ENCODE measurements around the gene TPSB2. TPM values are rescaled to one million over a fixed set of nuclear protein-coding genes. Genes with fewer than 3 reads are reported as not detected.

The TPSB2 gene
- total and polyA plus RNA-seq, 9 donors: 0.71 to 2.8 (median 1.5) TPM

GRCh38 chr16:1220098-1220728 is 9.8 kb downstream of the TPSB2 start:
- H3K27me3 ChIP-seq (ENCODE audit: control insufficient read depth, insufficient read depth, low read length): no peaks in the 10 kb centered on the region
- 91% methylated on average over 55 of the region's 55 CpGs for WGBS (ENCODE audit: insufficient coverage)

GRCh38 chr16:1218930-1219611 is 10.9 kb downstream of the TPSB2 start:
- H3K27ac ChIP-seq (ENCODE audit: low read length): no peak overlapping the region
- H3K4me3 ChIP-seq (ENCODE audit: low read length): no peak overlapping the region
- H3K9me3 ChIP-seq (replicated peaks; ENCODE audit: control insufficient read depth, low read depth, low read length): no peaks in the 10 kb centered on the region
- WGBS (ENCODE audit: insufficient coverage): 84% methylated on average over 22 of the region's 24 CpGs
- H3K36me3 ChIP-seq (ENCODE audit: control insufficient read depth, insufficient read depth, low read length): peaks cover 22% of the 10 kb centered on the region
- H3K4me1 ChIP-seq (ENCODE audit: control insufficient read depth, insufficient read depth, low read length): peaks cover 9% of the 10 kb centered on the region
- no peak for DNase-seq
- H3K27me3 ChIP-seq (ENCODE audit: control insufficient read depth, insufficient read depth, low read length): no peaks in the 10 kb centered on the region

More at GRCh38 chr16:1220098-1220728, 9.8 kb downstream of the TPSB2 start:
- Histone ChIP-seq H3K36me3 (ENCODE audit: control insufficient read depth, insufficient read depth, low read length) (peaks cover 16% of the 10 kb centered on the region), H3K4me3 (ENCODE audit: low read length) (no peak overlapping the region), H3K9me3 (replicated peaks; ENCODE audit: control insufficient read depth, low read depth, low read length) (no peaks in the 10 kb centered on the region), H3K4me1 (ENCODE audit: control insufficient read depth, insufficient read depth, low read length) (peaks cover 9% of the 10 kb centered on the region), H3K27ac (ENCODE audit: low read length) (no peak overlapping the region)
- no peak for DNase-seq

GRCh38 chr16:1218061-1218929 is 11.7 kb downstream of the TPSB2 start:
- 87% methylated on average over 47 of the region's 49 CpGs for WGBS (ENCODE audit: insufficient coverage)
- no peaks in the 10 kb centered on the region for H3K9me3 ChIP-seq (replicated peaks; ENCODE audit: control insufficient read depth, low read depth, low read length)

GRCh38 chr16:1217526-1217925 is 12.5 kb downstream of the TPSB2 start:
- Histone ChIP-seq H3K4me3 (ENCODE audit: low read length) (no peak overlapping the region), H3K36me3 (ENCODE audit: control insufficient read depth, insufficient read depth, low read length) (peaks cover 26% of the 10 kb centered on the region), H3K9me3 (replicated peaks; ENCODE audit: control insufficient read depth, low read depth, low read length) (no peaks in the 10 kb centered on the region), H3K4me1 (ENCODE audit: control insufficient read depth, insufficient read depth, low read length) (peaks cover 9% of the 10 kb centered on the region), H3K27me3 (ENCODE audit: control insufficient read depth, insufficient read depth, low read length) (no peaks in the 10 kb centered on the region), H3K27ac (ENCODE audit: low read length) (no peak overlapping the region)
- DNase-seq: no peak
- 84% methylated on average over 24 of the region's 24 CpGs for WGBS (ENCODE audit: insufficient coverage)

More at GRCh38 chr16:1218061-1218929, 11.7 kb downstream of the TPSB2 start:
- H3K27me3 ChIP-seq (ENCODE audit: control insufficient read depth, insufficient read depth, low read length): no peaks in the 10 kb centered on the region
- DNase-seq: no peak
- no peak overlapping the region for H3K4me3 ChIP-seq (ENCODE audit: low read length)
- H3K4me1 ChIP-seq (ENCODE audit: control insufficient read depth, insufficient read depth, low read length): peaks cover 9% of the 10 kb centered on the region
- peaks cover 26% of the 10 kb centered on the region for H3K36me3 ChIP-seq (ENCODE audit: control insufficient read depth, insufficient read depth, low read length)
- H3K27ac ChIP-seq (ENCODE audit: low read length): no peak overlapping the region

- WGBS (ENCODE audit: insufficient coverage): 89% methylated on average over 32 of the region's 32 CpGs
- Histone ChIP-seq H3K4me1 (ENCODE audit: control insufficient read depth, insufficient read depth, low read length) (peaks cover 9% of the 10 kb centered on the region), H3K27ac (ENCODE audit: low read length) (no peak overlapping the region), H3K4me3 (ENCODE audit: low read length) (no peak overlapping the region), H3K27me3 (ENCODE audit: control insufficient read depth, insufficient read depth, low read length) (no peaks in the 10 kb centered on the region), H3K9me3 (replicated peaks; ENCODE audit: control insufficient read depth, low read depth, low read length) (no peaks in the 10 kb centered on the region), H3K36me3 (ENCODE audit: control insufficient read depth, insufficient read depth, low read length) (peaks cover 26% of the 10 kb centered on the region)
- DNase-seq: no peak
Measured at GRCh38 chr16:1216681-1217400, 13.1 kb downstream of the TPSB2 start.

- 86% methylated on average over 12 of the region's 12 CpGs for WGBS (ENCODE audit: insufficient coverage)
- Histone ChIP-seq H3K27ac (ENCODE audit: low read length) (no peak overlapping the region), H3K27me3 (ENCODE audit: control insufficient read depth, insufficient read depth, low read length) (no peaks in the 10 kb centered on the region), H3K9me3 (replicated peaks; ENCODE audit: control insufficient read depth, low read depth, low read length) (no peaks in the 10 kb centered on the region), H3K36me3 (ENCODE audit: control insufficient read depth, insufficient read depth, low read length) (peaks cover 30% of the 10 kb centered on the region), H3K4me3 (ENCODE audit: low read length) (no peak overlapping the region), H3K4me1 (ENCODE audit: control insufficient read depth, insufficient read depth, low read length) (peaks cover 6% of the 10 kb centered on the region)
- no peak for DNase-seq
Measured at GRCh38 chr16:1216296-1216619, 13.7 kb downstream of the TPSB2 start.

- WGBS (ENCODE audit: insufficient coverage): 71% methylated on average over 25 of the region's 32 CpGs
Measured at GRCh38 chr16:1215574-1216295, 14.2 kb downstream of the TPSB2 start.

GRCh38 chr16:1214719-1215118 is 15.3 kb downstream of the TPSB2 start:
- no peak overlapping the region for H3K27ac ChIP-seq (ENCODE audit: low read length)
- WGBS (ENCODE audit: insufficient coverage): 87% methylated on average over 13 of the region's 16 CpGs
- peaks cover 28% of the 10 kb centered on the region for H3K36me3 ChIP-seq (ENCODE audit: control insufficient read depth, insufficient read depth, low read length)
- no peak for DNase-seq
- H3K9me3 ChIP-seq (replicated peaks; ENCODE audit: control insufficient read depth, low read depth, low read length): no peaks in the 10 kb centered on the region
- no peaks in the 10 kb centered on the region for H3K27me3 ChIP-seq (ENCODE audit: control insufficient read depth, insufficient read depth, low read length)
- H3K4me3 ChIP-seq (ENCODE audit: low read length): no peak overlapping the region
- H3K4me1 ChIP-seq (ENCODE audit: control insufficient read depth, insufficient read depth, low read length): no peaks in the 10 kb centered on the region

More at GRCh38 chr16:1215574-1216295, 14.2 kb downstream of the TPSB2 start:
- Histone ChIP-seq H3K27me3 (ENCODE audit: control insufficient read depth, insufficient read depth, low read length) (no peaks in the 10 kb centered on the region), H3K4me3 (ENCODE audit: low read length) (no peak overlapping the region), H3K9me3 (replicated peaks; ENCODE audit: control insufficient read depth, low read depth, low read length) (no peaks in the 10 kb centered on the region), H3K4me1 (ENCODE audit: control insufficient read depth, insufficient read depth, low read length) (peaks cover 1% of the 10 kb centered on the region), H3K27ac (ENCODE audit: low read length) (no peak overlapping the region), H3K36me3 (ENCODE audit: control insufficient read depth, insufficient read depth, low read length) (peaks cover 30% of the 10 kb centered on the region)
- no peak for DNase-seq

- Histone ChIP-seq H3K4me1 (ENCODE audit: control insufficient read depth, insufficient read depth, low read length) (no peaks in the 10 kb centered on the region), H3K4me3 (ENCODE audit: low read length) (no peak overlapping the region), H3K9me3 (replicated peaks; ENCODE audit: control insufficient read depth, low read depth, low read length) (no peaks in the 10 kb centered on the region), H3K27me3 (ENCODE audit: control insufficient read depth, insufficient read depth, low read length) (no peaks in the 10 kb centered on the region), H3K27ac (ENCODE audit: low read length) (no peak overlapping the region), H3K36me3 (ENCODE audit: control insufficient read depth, insufficient read depth, low read length) (peaks cover 27% of the 10 kb centered on the region)
- no peak for DNase-seq
- WGBS (ENCODE audit: insufficient coverage): 92% methylated on average over 5 of the region's 25 CpGs
Measured at GRCh38 chr16:1213796-1214372, 16.1 kb downstream of the TPSB2 start.

Measured in muscle of leg (tissue), 11 donors.